Measurements from ENCODE around the gene GTF2A1L.
"Not testable (repeated sequence)": the region's sequence is repeated elsewhere in the genome, so short reads cannot be mapped to it uniquely, and the experiment has no call there.

Gene GTF2A1L

GRCh38 chr2:48617618-48618017 is at the start of gene GTF2A1L:
TSS of gene GTF2A1L (plus strand) at chr2:48617856. CDS start at chr2:48617875, 19 bp downstream.
- no peak for DNase-seq

GRCh38 chr2:48568547-48568946 is 49.1 kb upstream of the GTF2A1L start:
- DNase-seq: peak; percentile 55

GRCh38 chr2:48569433-48569832 is 48.2 kb upstream of the GTF2A1L start:
- DNase-seq: no peak

GRCh38 chr2:48572816-48573215 is 44.8 kb upstream of the GTF2A1L start:
- DNase-seq: no peak

- peak; percentile 58 for DNase-seq
Measured at GRCh38 chr2:48574353-48575287, 43.0 kb upstream of the GTF2A1L start.

GRCh38 chr2:48578313-48578712 is 39.3 kb upstream of the GTF2A1L start:
- DNase-seq: peak; percentile 11

GRCh38 chr2:48583961-48584360 is 33.7 kb upstream of the GTF2A1L start:
- no peak for DNase-seq

GRCh38 chr2:48584551-48584950 is 33.1 kb upstream of the GTF2A1L start:
- no peak for DNase-seq

- DNase-seq: no peak
Measured at GRCh38 chr2:48586433-48586832, 31.2 kb upstream of the GTF2A1L start.

GRCh38 chr2:48587560-48587959 is 30.1 kb upstream of the GTF2A1L start:
- DNase-seq: no peak

GRCh38 chr2:48587961-48588360 is 29.7 kb upstream of the GTF2A1L start:
- DNase-seq: no peak

GRCh38 chr2:48588745-48589144 is 28.9 kb upstream of the GTF2A1L start:
- no peak for DNase-seq

GRCh38 chr2:48589170-48589767 is 28.4 kb upstream of the GTF2A1L start:
- DNase-seq: peak; percentile 31

GRCh38 chr2:48590017-48590416 is 27.6 kb upstream of the GTF2A1L start:
- no peak for DNase-seq

- no peak for DNase-seq
Measured at GRCh38 chr2:48592067-48592466, 25.6 kb upstream of the GTF2A1L start.

GRCh38 chr2:48596751-48597150 is 20.9 kb upstream of the GTF2A1L start:
- not testable (repeated sequence) for DNase-seq

- no peak for DNase-seq
Measured at GRCh38 chr2:48597492-48597891, 20.2 kb upstream of the GTF2A1L start.

GRCh38 chr2:48600204-48600813 is 17.3 kb upstream of the GTF2A1L start:
- peak; percentile 33 for DNase-seq

- no peak for DNase-seq
Measured at GRCh38 chr2:48600917-48601316, 16.7 kb upstream of the GTF2A1L start.

- peak; percentile 5 for DNase-seq
Measured at GRCh38 chr2:48601349-48601748, 16.3 kb upstream of the GTF2A1L start.

GRCh38 chr2:48605482-48606175 is 12.0 kb upstream of the GTF2A1L start:
- DNase-seq: no peak

- no peak for DNase-seq
Measured at GRCh38 chr2:48607307-48608014, 10.2 kb upstream of the GTF2A1L start.

Measured in inflammatory macrophage treated with lipopolysaccharide for 4 hours (primary cell).